ENCODE results near the gene JAZF1.

GRCh38 chr7:28161331-28161730 is 19.3 kb downstream of the JAZF1 start:
- TF ChIP-seq CTCF (conservative IDR thresholded peaks at IDR 0.05) (no peak), EZH2 (IDR thresholded peaks at IDR 0.05; ENCODE audit: low read depth) (no peak)

All from PC-9 (cell line).